Measurements from ENCODE around the gene PRICKLE2. TPM values are rescaled to one million over a fixed set of nuclear protein-coding genes. Genes with fewer than 3 reads are reported as not detected.

The PRICKLE2 gene
- total and polyA plus RNA-seq, 2 experiments from 2014 or later = 1.1 to 12.5 TPM

DNA sequence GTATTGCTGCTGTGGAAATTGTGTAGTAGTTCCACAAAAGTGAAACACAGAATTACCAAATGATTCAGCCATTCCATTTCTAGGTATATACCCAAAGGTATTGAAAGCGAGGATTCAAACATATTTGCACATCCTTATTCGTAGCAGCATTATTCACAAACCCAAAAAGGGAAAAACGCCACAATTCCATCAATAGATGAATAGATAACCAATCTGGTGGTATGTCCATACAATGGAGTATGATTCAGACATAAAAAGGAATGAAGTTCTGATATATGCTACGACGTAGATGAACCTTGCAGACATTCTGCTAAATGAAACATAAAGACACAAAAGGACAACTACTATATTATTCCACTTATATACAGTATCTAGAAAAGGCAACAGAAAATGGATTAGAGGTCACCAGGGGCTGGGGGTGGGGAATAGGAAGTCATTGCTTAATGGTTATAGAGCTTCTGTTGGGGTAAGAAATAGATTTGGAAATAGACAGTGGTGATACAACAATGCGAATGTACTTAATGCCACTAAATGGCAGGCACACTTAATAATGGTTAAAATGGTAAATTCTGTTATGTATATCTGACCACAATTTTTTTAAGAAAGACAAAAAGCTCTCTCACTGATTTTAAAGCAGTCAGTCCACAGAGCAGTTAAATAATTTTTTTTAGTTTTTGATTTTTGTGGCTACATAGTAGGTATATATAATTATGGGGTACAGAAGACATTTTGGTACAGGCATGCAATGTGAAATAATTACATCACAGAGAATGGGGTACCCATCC, 150.2 kb downstream of the PRICKLE2 start:
- Histone ChIP-seq H4K20me1 (replicated peaks; ENCODE audit: insufficient read depth) (no peaks in the 10 kb centered on the region), H3F3A (replicated peaks; ENCODE audit: low read depth) (no peaks in the 10 kb centered on the region), H3K4me3 (no peak overlapping the region), H3K36me3 (ENCODE audit: insufficient read depth) (no peaks in the 10 kb centered on the region), H3K4me2 (no peak overlapping the region), H3K27me3 (ENCODE audit: insufficient read depth) (no peaks in the 10 kb centered on the region), H3K9me2 (ENCODE audit: insufficient read depth) (peaks cover 7% of the 10 kb centered on the region; the same call in 1 of the 2 replicates), H3K79me2 (replicated peaks; ENCODE audit: insufficient read depth) (no peaks in the 10 kb centered on the region), H2AFZ (no peak overlapping the region), H3K4me1 (ENCODE audit: insufficient read depth) (no peaks in the 10 kb centered on the region), H3K27ac (ENCODE audit: low read depth) (no peak overlapping the region)
- Mint-ChIP-seq H3K27ac (no peak overlapping the region), H3K9me3 (no peaks in the 10 kb centered on the region), H3K4me3 (no peak overlapping the region), H3K4me1 (peaks cover 5% of the 10 kb centered on the region; the same call in 2 of the 3 replicates), H3K36me3 (ENCODE audit: low read depth) (no peaks in the 10 kb centered on the region), H3K27me3 (ENCODE audit: insufficient read depth, low read depth, poor library complexity) (peaks cover 4% of the 10 kb centered on the region)
- DNase-seq (ENCODE audit: low spot score) (no peak), ATAC-seq (no peak)
- no peak for TF ChIP-seq CREB1 (CRISPR knock-in tag; IDR thresholded peaks at IDR 0.05; ENCODE audit: low read depth)
- TF ChIP-seq, protein P1, sequence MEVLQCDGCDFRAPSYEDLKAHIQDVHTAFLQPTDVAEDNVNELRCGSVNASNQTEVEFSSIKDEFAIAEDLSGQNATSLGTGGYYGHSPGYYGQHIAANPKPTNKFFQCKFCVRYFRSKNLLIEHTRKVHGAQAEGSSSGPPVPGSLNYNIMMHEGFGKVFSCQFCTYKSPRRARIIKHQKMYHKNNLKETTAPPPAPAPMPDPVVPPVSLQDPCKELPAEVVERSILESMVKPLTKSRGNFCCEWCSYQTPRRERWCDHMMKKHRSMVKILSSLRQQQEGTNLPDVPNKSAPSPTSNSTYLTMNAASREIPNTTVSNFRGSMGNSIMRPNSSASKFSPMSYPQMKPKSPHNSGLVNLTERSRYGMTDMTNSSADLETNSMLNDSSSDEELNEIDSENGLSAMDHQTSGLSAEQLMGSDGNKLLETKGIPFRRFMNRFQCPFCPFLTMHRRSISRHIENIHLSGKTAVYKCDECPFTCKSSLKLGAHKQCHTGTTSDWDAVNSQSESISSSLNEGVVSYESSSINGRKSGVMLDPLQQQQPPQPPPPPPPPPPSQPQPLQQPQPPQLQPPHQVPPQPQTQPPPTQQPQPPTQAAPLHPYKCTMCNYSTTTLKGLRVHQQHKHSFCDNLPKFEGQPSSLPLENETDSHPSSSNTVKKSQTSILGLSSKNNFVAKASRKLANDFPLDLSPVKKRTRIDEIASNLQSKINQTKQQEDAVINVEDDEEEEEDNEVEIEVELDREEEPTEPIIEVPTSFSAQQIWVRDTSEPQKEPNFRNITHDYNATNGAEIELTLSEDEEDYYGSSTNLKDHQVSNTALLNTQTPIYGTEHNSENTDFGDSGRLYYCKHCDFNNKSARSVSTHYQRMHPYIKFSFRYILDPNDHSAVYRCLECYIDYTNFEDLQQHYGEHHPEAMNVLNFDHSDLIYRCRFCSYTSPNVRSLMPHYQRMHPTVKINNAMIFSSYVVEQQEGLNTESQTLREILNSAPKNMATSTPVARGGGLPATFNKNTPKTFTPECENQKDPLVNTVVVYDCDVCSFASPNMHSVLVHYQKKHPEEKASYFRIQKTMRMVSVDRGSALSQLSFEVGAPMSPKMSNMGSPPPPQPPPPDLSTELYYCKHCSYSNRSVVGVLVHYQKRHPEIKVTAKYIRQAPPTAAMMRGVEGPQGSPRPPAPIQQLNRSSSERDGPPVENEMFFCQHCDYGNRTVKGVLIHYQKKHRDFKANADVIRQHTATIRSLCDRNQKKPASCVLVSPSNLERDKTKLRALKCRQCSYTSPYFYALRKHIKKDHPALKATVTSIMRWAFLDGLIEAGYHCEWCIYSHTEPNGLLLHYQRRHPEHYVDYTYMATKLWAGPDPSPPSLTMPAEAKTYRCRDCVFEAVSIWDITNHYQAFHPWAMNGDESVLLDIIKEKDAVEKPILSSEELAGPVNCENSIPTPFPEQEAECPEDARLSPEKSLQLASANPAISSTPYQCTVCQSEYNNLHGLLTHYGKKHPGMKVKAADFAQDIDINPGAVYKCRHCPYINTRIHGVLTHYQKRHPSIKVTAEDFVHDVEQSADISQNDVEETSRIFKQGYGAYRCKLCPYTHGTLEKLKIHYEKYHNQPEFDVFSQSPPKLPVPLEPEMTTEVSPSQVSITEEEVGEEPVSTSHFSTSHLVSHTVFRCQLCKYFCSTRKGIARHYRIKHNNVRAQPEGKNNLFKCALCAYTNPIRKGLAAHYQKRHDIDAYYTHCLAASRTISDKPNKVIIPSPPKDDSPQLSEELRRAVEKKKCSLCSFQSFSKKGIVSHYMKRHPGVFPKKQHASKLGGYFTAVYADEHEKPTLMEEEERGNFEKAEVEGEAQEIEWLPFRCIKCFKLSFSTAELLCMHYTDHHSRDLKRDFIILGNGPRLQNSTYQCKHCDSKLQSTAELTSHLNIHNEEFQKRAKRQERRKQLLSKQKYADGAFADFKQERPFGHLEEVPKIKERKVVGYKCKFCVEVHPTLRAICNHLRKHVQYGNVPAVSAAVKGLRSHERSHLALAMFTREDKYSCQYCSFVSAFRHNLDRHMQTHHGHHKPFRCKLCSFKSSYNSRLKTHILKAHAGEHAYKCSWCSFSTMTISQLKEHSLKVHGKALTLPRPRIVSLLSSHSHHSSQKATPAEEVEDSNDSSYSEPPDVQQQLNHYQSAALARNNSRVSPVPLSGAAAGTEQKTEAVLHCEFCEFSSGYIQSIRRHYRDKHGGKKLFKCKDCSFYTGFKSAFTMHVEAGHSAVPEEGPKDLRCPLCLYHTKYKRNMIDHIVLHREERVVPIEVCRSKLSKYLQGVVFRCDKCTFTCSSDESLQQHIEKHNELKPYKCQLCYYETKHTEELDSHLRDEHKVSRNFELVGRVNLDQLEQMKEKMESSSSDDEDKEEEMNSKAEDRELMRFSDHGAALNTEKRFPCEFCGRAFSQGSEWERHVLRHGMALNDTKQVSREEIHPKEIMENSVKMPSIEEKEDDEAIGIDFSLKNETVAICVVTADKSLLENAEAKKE (CRISPR knock-in tag; IDR thresholded peaks at IDR 0.05) = no peak
- no peak for TF ChIP-seq POLR2AphosphoS5 (IDR thresholded peaks at IDR 0.05; ENCODE audit: low read depth)
- no peak for TF ChIP-seq JUNB (IDR thresholded peaks at IDR 0.05; ENCODE audit: unreplicated experiment)
- TF ChIP-seq, protein P2, sequence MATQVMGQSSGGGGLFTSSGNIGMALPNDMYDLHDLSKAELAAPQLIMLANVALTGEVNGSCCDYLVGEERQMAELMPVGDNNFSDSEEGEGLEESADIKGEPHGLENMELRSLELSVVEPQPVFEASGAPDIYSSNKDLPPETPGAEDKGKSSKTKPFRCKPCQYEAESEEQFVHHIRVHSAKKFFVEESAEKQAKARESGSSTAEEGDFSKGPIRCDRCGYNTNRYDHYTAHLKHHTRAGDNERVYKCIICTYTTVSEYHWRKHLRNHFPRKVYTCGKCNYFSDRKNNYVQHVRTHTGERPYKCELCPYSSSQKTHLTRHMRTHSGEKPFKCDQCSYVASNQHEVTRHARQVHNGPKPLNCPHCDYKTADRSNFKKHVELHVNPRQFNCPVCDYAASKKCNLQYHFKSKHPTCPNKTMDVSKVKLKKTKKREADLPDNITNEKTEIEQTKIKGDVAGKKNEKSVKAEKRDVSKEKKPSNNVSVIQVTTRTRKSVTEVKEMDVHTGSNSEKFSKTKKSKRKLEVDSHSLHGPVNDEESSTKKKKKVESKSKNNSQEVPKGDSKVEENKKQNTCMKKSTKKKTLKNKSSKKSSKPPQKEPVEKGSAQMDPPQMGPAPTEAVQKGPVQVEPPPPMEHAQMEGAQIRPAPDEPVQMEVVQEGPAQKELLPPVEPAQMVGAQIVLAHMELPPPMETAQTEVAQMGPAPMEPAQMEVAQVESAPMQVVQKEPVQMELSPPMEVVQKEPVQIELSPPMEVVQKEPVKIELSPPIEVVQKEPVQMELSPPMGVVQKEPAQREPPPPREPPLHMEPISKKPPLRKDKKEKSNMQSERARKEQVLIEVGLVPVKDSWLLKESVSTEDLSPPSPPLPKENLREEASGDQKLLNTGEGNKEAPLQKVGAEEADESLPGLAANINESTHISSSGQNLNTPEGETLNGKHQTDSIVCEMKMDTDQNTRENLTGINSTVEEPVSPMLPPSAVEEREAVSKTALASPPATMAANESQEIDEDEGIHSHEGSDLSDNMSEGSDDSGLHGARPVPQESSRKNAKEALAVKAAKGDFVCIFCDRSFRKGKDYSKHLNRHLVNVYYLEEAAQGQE (IDR thresholded peaks at IDR 0.05; ENCODE audit: unreplicated experiment) = no peak
- no peak for TF ChIP-seq EZH2 (IDR thresholded peaks at IDR 0.05; ENCODE audit: low read depth, unreplicated experiment)
- TF ChIP-seq EZH2phosphoT487 (IDR thresholded peaks at IDR 0.05; ENCODE audit: unreplicated experiment) = no peak

All from GM23338 (cell line).